DND-41 (cell line): ENCODE results near the gene MLIP.

Source experiments
- ATAC-seq: fragments of 200-7000 bp; cut with Tn5 transposase; 3 replicates; pipeline ENCODE4 v1.9.1; 2021; ENCODE audit warnings: low read depth; ENCODE audit not compliant: insufficient read depth
- DNase-seq: peaks from one replicate; pipeline ENCODE4 v3.0.0-alpha.2; 2020
- H2AFZ ChIP-seq: 2 replicates; pipeline ENCODE4 v1.6.0; 2012; ENCODE audit warnings: low read depth, low read length
- H3K27ac ChIP-seq: 2 replicates; pipeline ENCODE4 v1.5.1; 2012; ENCODE audit warnings: low read length, inconsistent platforms
- H3K27me3 ChIP-seq: fragments of 200-600 bp; sonication (generic); 2 replicates; pipeline ENCODE4 v1.6.0; 2012; ENCODE audit warnings: low read length, mild to moderate bottlenecking, inconsistent platforms; ENCODE audit not compliant: insufficient read depth, poor library complexity
- H3K36me3 ChIP-seq: 2 replicates; pipeline ENCODE4 v1.5.1; 2012; ENCODE audit warnings: low read length, inconsistent platforms; ENCODE audit not compliant: insufficient read depth
- H3K4me1 ChIP-seq: 2 replicates; pipeline ENCODE4 v1.5.1; 2012; ENCODE audit warnings: mild to moderate bottlenecking, low read length; ENCODE audit not compliant: insufficient read depth
- H3K4me2 ChIP-seq: 2 replicates; pipeline ENCODE4 v1.6.0; 2012; ENCODE audit warnings: mild to moderate bottlenecking, moderate library complexity, low read length, inconsistent platforms; ENCODE audit not compliant: insufficient read depth
- H3K4me3 ChIP-seq, 2 experiments: fragments of 200-600 bp in 1 of 2; shearing (Covaris generic) in 1 of 2; 2 replicates each; pipeline ENCODE4 v1.5.1; 2012 to 2016; ENCODE audit warnings: inconsistent platforms in 2 of 2, low read length in 2 of 2, mild to moderate bottlenecking in 2 of 2, low read depth in 1 of 2, moderate library complexity in 1 of 2
- H3K79me2 ChIP-seq: 2 replicates; pipeline ENCODE4 v1.6.0; 2012; ENCODE audit warnings: low read length, inconsistent platforms; ENCODE audit not compliant: insufficient read depth
- H3K9ac ChIP-seq: 2 replicates; pipeline ENCODE4 v1.6.0; 2012; ENCODE audit warnings: low read depth, mild to moderate bottlenecking, inconsistent platforms, low read length, moderate library complexity
- H3K9me3 ChIP-seq: 2 replicates; pipeline ENCODE4 v1.5.1; 2012; ENCODE audit warnings: low read length, moderate library complexity, mild to moderate bottlenecking, inconsistent platforms; ENCODE audit not compliant: insufficient read depth, severe bottlenecking
- H4K20me1 ChIP-seq: 2 replicates; pipeline ENCODE4 v1.6.0; 2012; ENCODE audit warnings: low read length; ENCODE audit not compliant: insufficient read depth
- CTCF ChIP-seq: IDR thresholded peaks from 2 replicates; pipeline ENCODE4 v1.5.1; 2012; ENCODE audit warnings: borderline replicate concordance, low read length, moderate library complexity, mild to moderate bottlenecking; ENCODE audit not compliant: poor library complexity, severe bottlenecking; ENCODE audit errors: extremely low read depth
- EZH2 ChIP-seq: IDR thresholded peaks from 3 replicates; pipeline ENCODE4 v1.6.1; 2012; ENCODE audit warnings: borderline replicate concordance, low read depth, mild to moderate bottlenecking, moderate library complexity, low read length, inconsistent platforms; ENCODE audit not compliant: severe bottlenecking

Gene MLIP

GRCh38 chr6:54301770-54302169 lies 190.5 kb downstream of the MLIP start:
- Histone ChIP-seq H2AFZ (no peak overlapping the region), H4K20me1 (no peaks in the 10 kb centered on the region), H3K4me3 (no peak overlapping the region), H3K27ac (no peak overlapping the region), H3K4me1 (no peaks in the 10 kb centered on the region), H3K9me3 (no peaks in the 10 kb centered on the region), H3K36me3 (no peaks in the 10 kb centered on the region), H3K79me2 (no peaks in the 10 kb centered on the region), H3K9ac (no peak overlapping the region), H3K27me3 (no peaks in the 10 kb centered on the region), H3K4me2 (no peak overlapping the region)
- no peak for ATAC-seq
- TF ChIP-seq EZH2, result no peak
- no peak for TF ChIP-seq CTCF
- DNase-seq, result no peak

GRCh38 chr6:54307439-54307910 lies 196.2 kb downstream of the MLIP start:
- H3K4me3 ChIP-seq, result no peak overlapping the region
- no peaks in the 10 kb centered on the region for H3K79me2 ChIP-seq
- no peaks in the 10 kb centered on the region for H3K9me3 ChIP-seq
- ATAC-seq, result no peak
- H3K9ac ChIP-seq, result no peak overlapping the region
- no peak overlapping the region for H3K27ac ChIP-seq
- no peaks in the 10 kb centered on the region for H3K4me1 ChIP-seq
- TF ChIP-seq CTCF (no peak), EZH2 (no peak)
- peaks cover 2% of the 10 kb centered on the region for H3K27me3 ChIP-seq
- no peak overlapping the region for H3K4me2 ChIP-seq
- no peaks in the 10 kb centered on the region for H4K20me1 ChIP-seq
- no peak for DNase-seq
- H2AFZ ChIP-seq, result no peak overlapping the region
- no peaks in the 10 kb centered on the region for H3K36me3 ChIP-seq

- DNase-seq, result no peak
- no peak within 1 kb of the TSS for H3K4me2 ChIP-seq
- H3K79me2 ChIP-seq, result no peaks in the 10 kb centered on the region
- H3K36me3 ChIP-seq, result no peaks in the 10 kb centered on the region
- H3K27me3 ChIP-seq, result peaks cover 2% of the 10 kb centered on the region
- no peak within 1 kb of the TSS for H3K27ac ChIP-seq
- H3K4me1 ChIP-seq, result no peaks in the 10 kb centered on the region
- no peak for ATAC-seq
- no peak within 1 kb of the TSS for H3K4me3 ChIP-seq
- H2AFZ ChIP-seq, result no peak within 1 kb of the TSS
- H4K20me1 ChIP-seq, result no peaks in the 10 kb centered on the region
- TF ChIP-seq EZH2 (no peak), CTCF (no peak)
- H3K9ac ChIP-seq, result no peak within 1 kb of the TSS
- no peaks in the 10 kb centered on the region for H3K9me3 ChIP-seq
Observed at GRCh38 chr6:54308289-54308985, 197.2 kb downstream of the MLIP start, which contains the start of gene TINAG. TINAG (plus strand) TSS chr6:54308441; CDS start chr6:54308551, 110 bp downstream.

- Histone ChIP-seq H3K36me3 (no peaks in the 10 kb centered on the region), H4K20me1 (no peaks in the 10 kb centered on the region), H3K4me3 (no peak overlapping the region), H2AFZ (no peak overlapping the region), H3K9me3 (no peaks in the 10 kb centered on the region), H3K79me2 (no peaks in the 10 kb centered on the region), H3K4me2 (no peak overlapping the region), H3K27ac (no peak overlapping the region), H3K9ac (no peak overlapping the region), H3K4me1 (no peaks in the 10 kb centered on the region), H3K27me3 (peaks cover 2% of the 10 kb centered on the region)
- ATAC-seq, result no peak
- no peak for DNase-seq
- TF ChIP-seq CTCF (no peak), EZH2 (no peak)
Observed at GRCh38 chr6:54308986-54309315, 197.7 kb downstream of the MLIP start.
